Motor neuron (in vitro differentiated cells): ENCODE measurements around the gene KRT71. TPM values are rescaled to one million over a fixed set of nuclear protein-coding genes. Genes with fewer than 3 reads are reported as not detected.

ENCODE experiments used
- ATAC-seq, 8 experiments: fragments of 200-7000 bp; cut with Tn5 transposase; replicated peaks in 6 of 8; 2 replicates each; pipeline ENCODE4 v1.8.0; 2021; ENCODE audit warnings: mild to moderate bottlenecking in 8 of 8, moderate library complexity in 8 of 8
- H3K27ac ChIP-seq, 2 donors: fragments of 250-450 bp; sonication (Bioruptor Pico); 2 replicates each; pipeline ENCODE4 v1.9.0; 2021; ENCODE audit warnings: antibody characterized with exemption in 2 of 2, mild to moderate bottlenecking in 2 of 2, moderate library complexity in 1 of 2
- H3K4me1 ChIP-seq, 2 donors: fragments of 250-450 bp; sonication (Bioruptor Pico); replicated peaks in 1 of 2; 2 replicates each; pipeline ENCODE4 v1.6.1; 2021; ENCODE audit warnings: antibody characterized with exemption in 2 of 2, mild to moderate bottlenecking in 2 of 2, moderate library complexity in 1 of 2
- H3K4me3 ChIP-seq, 5 donors: fragments of 250-450 bp; sonication (Bioruptor Pico); 2 replicates each; pipeline ENCODE4 v1.9.0; 2021; ENCODE audit warnings: antibody characterized with exemption in 5 of 5, mild to moderate bottlenecking in 5 of 5, moderate library complexity in 4 of 5
- WGBS, 10 experiments: fragments of 450-650 bp; shearing (Covaris generic); methylation state at CpG; one replicate each; pipeline ENCODE4 v1.0.0; 2022; 5-methylcytosine and 5-hydroxymethylcytosine counted together
- in situ Hi-C, 9 experiments: fragments of 400-800 bp; cut with MboI; loops; one replicate each; pipeline ENCODE4 v1.15.0; 2021; ENCODE audit warnings: low sequenced_read_pairs in 9 of 9, low pct_unique_long_range_greater_than_20kb in 2 of 9; ENCODE audit not compliant: unreplicated experiment in 9 of 9
- total RNA-seq, 8 experiments: library from RNA; unstranded; fragments of 300-600 nt; gene quantifications; 2 replicates each; pipeline versions ENCODE4 v1.2.3 to v1.2.4, GENCODE V29; 2022

Gene KRT71
- total RNA-seq, 8 experiments from 2014 or later, result 0.14 to 0.52 (median 0.16) TPM; not detected in 4

DNA sequence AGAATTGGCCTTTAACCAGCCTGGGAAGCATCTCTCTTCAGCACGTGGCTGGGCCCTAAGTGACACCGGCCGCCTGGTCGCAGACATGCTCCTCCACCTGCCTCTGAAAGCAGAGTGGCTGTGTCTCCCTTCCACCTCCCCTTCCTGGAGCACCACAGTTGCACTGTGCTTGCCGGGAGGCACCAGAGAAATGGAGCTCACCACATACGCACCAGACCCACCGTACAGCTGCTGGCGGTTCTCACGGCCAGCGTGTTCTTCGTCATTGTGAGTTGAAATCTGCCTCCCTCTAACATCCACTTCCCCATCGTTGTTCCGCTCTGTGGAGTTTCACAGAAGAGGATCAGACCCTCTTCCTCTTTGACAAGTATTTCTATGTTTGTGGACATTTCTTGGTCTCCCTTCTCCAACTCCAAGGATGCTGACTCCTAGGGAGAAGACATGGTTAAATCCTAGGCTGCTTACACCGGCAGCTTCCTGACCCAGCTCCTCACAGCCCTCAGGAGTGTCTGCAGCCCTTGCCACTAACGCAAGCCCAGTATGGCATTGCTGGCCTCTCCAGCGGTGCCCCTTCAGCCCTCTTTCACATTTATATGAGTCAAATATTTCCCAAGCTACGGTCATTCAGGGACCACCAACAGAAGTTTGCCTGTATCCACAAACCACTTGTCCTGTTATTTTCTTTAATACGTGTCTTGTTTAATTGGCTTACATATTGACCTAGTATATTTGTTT, 21.2 kb downstream of the KRT71 start:
- in situ Hi-C loops, result no loop called here
- Histone ChIP-seq H3K4me3 (no peak overlapping the region), H3K4me1 (no peaks in the 10 kb centered on the region), H3K27ac (no peak overlapping the region)
- no peak for ATAC-seq
- 50 to 100% (median 62%) methylated on average over 1 to 11 of the region's 18 CpGs for WGBS, 10 experiments

- no peak overlapping the region for H3K4me3 ChIP-seq
- WGBS, 10 experiments, result 80% methylated on average over 1 of the region's 2 CpGs; no CpG with 5 or more reads in 9 of the 10 experiments
- no peaks in the 10 kb centered on the region for H3K4me1 ChIP-seq
- no peak for ATAC-seq
- in situ Hi-C loops, result no loop called here
- H3K27ac ChIP-seq, result no peak overlapping the region
Measured at GRCh38 chr12:52530905-52531304, 22.0 kb downstream of the KRT71 start.

GRCh38 chr12:52530366-52530765, 22.6 kb downstream of the KRT71 start:
- in situ Hi-C loops, result no loop called here
- Histone ChIP-seq H3K4me1 (no peaks in the 10 kb centered on the region), H3K27ac (no peak overlapping the region), H3K4me3 (no peak overlapping the region)
- 75 to 86% methylated on average over 1 of the region's 2 CpGs; no CpG with 5 or more reads in 8 of the 10 experiments for WGBS, 10 experiments
- no peak for ATAC-seq

- no peak overlapping the region for H3K27ac ChIP-seq
- in situ Hi-C loops, result no loop called here
- no peaks in the 10 kb centered on the region for H3K4me1 ChIP-seq
- WGBS, 10 experiments, result 68 to 100% (median 94%) methylated on average over 1 to 4 of the region's 9 CpGs; no CpG with 5 or more reads in 4 of the 10 experiments
- ATAC-seq, result no peak
- H3K4me3 ChIP-seq, result no peak overlapping the region
Measured at GRCh38 chr12:52529846-52530245, 23.1 kb downstream of the KRT71 start.

GRCh38 chr12:52529417-52529816, 23.5 kb downstream of the KRT71 start:
- 60 to 100% (median 85%) methylated on average over 1 to 2 of the region's 2 CpGs; no CpG with 5 or more reads in 5 of the 10 experiments for WGBS, 10 experiments
- Histone ChIP-seq H3K27ac (no peak overlapping the region), H3K4me3 (no peak overlapping the region), H3K4me1 (no peaks in the 10 kb centered on the region)
- no peak for ATAC-seq
- in situ Hi-C loops, result no loop called here

- no peaks in the 10 kb centered on the region for H3K4me1 ChIP-seq
- no peak overlapping the region for H3K4me3 ChIP-seq
- ATAC-seq, result no peak
- in situ Hi-C loops, result no loop called here
- WGBS, 10 experiments, result 31 to 78% (median 51%) methylated on average over 2 to 5 of the region's 8 CpGs; no CpG with 5 or more reads in 7 of the 10 experiments
- H3K27ac ChIP-seq, result no peak overlapping the region
Measured at GRCh38 chr12:52528641-52529143, 24.3 kb downstream of the KRT71 start.

DNA sequence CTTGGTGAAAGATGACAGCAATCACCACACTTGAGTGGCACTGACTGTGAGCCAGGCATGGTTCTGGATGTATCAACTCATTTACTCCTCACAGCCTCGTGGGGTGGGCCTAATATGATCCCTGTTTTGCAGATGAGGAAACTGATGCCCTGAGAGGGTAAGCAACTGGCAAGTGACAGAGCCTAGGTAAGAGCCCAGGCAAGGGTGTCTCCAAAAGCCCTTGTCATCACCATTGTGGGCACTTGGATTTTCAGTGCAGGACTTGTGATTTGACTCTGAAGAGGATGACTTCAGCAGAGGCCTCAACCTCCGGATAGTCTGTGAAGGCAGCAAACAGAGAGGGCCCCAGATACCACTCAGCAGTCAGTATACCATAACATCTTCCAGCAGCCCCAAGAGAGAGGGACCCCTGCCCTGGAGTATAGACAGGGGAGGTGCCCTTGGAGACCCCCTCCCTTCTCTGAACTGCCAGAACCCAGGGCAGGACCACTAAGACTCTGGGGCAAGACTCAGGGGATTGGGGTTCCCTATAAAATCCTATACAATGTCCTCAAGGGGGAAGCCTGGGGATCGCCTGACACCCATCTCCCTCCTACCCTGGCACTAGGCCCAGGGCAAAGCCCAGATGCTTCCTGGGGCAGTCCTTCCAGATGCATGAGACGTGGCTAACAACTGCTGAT, 25.7 kb downstream of the KRT71 start:
- 0 to 100% (median 47%) methylated on average over 1 to 2 of the region's 4 CpGs; no CpG with 5 or more reads in 4 of the 10 experiments for WGBS, 10 experiments
- H3K27ac ChIP-seq, result no peak overlapping the region

GRCh38 chr12:52526511-52526951, 26.4 kb downstream of the KRT71 start:
- no peak for ATAC-seq
- Histone ChIP-seq H3K4me1 (no peaks in the 10 kb centered on the region), H3K27ac (no peak overlapping the region), H3K4me3 (no peak overlapping the region)
- WGBS, 10 experiments, result 50 to 100% (median 76%) methylated on average over 1 to 8 of the region's 8 CpGs; no CpG with 5 or more reads in 5 of the 10 experiments
- in situ Hi-C loops, result no loop called here

More for the DNA sequence above, 25.7 kb downstream of the KRT71 start:
- Histone ChIP-seq H3K4me1 (no peaks in the 10 kb centered on the region), H3K4me3 (no peak overlapping the region)
- in situ Hi-C loops, result no loop called here
- no peak for ATAC-seq

DNA sequence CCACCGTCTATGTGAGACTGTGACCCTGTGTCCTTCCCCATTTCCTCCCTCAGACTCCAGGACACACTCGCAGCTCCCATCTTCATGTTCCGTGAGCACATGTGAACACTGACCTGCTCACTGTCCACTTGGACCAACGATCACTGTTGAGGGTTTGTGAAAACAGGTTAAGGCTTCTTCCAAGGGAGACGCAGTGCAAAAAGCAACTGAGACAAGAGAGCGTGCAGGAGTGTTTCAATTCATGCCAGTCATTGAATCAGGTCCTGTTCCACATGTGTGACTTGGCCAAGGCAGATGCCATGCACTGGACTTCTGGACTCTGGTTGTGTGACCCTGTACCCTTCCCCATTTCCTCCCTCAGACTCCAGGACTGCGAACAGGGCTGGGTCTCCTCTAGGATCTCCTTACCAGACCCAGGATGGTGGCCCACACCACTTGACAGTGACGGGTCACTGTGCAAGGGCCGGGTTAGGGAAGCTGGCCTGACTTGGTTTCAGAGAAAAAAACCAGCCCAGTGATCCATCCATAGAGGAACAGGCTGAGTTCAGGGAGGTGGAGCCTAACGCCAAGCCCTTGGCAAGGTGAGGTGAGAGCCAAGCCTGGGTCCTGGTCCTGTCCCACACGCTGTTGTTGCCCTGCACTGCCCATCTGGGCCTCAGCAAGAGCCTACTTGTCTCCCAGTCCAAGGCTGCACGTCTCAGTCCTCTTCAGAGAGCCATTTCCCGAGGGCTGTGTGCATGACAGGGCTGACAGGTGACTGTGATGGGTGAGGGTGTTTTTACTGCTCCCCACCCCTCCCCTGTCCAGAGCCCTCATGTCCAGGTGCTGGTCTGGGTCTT, 27.1 kb downstream of the KRT71 start:
- H3K4me1 ChIP-seq, result no peaks in the 10 kb centered on the region
- in situ Hi-C loops, result no loop called here
- WGBS, 10 experiments, result 48 to 100% (median 66%) methylated on average over 1 to 9 of the region's 13 CpGs; no CpG with 5 or more reads in 3 of the 10 experiments
- ATAC-seq, result no peak
- no peak overlapping the region for H3K27ac ChIP-seq
- H3K4me3 ChIP-seq, result no peak overlapping the region

DNA sequence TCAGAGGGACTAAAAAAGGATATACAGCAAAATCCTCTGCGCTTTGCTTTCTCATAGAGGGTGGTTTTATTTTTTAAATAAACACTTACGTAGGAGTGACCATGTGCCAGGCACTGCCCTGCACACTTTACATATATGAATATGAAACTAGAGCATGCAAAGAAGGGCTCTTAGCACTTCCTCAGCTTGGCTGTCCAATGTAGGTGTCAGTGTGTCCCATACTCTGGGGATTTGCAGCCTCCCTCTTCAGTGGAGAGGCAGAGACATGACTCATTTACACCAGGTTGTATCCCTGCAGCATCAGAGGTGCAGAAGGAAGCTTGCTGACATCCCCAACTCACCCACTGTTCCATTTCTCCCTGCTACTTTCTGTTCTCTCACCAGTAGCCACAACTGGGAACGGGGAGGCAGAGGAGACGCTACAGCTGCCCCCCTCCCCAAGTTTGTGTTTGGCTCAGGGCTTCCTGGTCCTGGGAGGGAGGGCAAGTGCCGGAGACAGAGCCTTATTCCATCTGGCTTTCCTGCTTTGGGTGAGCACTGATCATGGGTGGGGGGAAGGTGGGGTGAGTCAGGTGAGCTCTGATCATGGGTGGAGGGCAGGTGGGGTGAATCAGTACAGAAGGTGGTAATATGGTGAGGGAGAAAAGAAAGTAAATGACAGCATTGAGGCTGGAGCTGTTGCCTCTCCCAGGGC, 27.9 kb downstream of the KRT71 start:
- Histone ChIP-seq H3K27ac (no peak overlapping the region), H3K4me1 (no peaks in the 10 kb centered on the region), H3K4me3 (no peak overlapping the region)
- peak in 3 of 8 experiments; percentile 76 to 90 (median 87) for ATAC-seq
- in situ Hi-C loops, result no loop called here
- 55 to 100% (median 87%) methylated on average over 1 to 3 of the region's 5 CpGs; no CpG with 5 or more reads in 2 of the 10 experiments for WGBS, 10 experiments

- in situ Hi-C loops, result no loop called here
- WGBS, 10 experiments, result 33 to 90% (median 51%) methylated on average over 2 to 3 of the region's 6 CpGs; no CpG with 5 or more reads in 6 of the 10 experiments
- no peaks in the 10 kb centered on the region for H3K4me1 ChIP-seq
- H3K4me3 ChIP-seq, result no peak overlapping the region
- ATAC-seq, result peak in 3 of 8 experiments; percentile 15 to 42 (median 35)
- H3K27ac ChIP-seq, result no peak overlapping the region
Measured at GRCh38 chr12:52524241-52524897, 28.6 kb downstream of the KRT71 start.

- in situ Hi-C loops, result no loop called here
- WGBS, 10 experiments, result 17 to 100% (median 70%) methylated on average over 1 to 2 of the region's 4 CpGs; no CpG with 5 or more reads in 4 of the 10 experiments
- Histone ChIP-seq H3K27ac (no peak overlapping the region), H3K4me3 (no peak overlapping the region), H3K4me1 (no peaks in the 10 kb centered on the region)
- ATAC-seq, result peak in 3 of 8 experiments; percentile 43 to 48 (median 45)
Measured at GRCh38 chr12:52523824-52524223, 29.1 kb downstream of the KRT71 start.
